ENCODE data around the gene EPHB1. TPM values are rescaled to one million over a fixed set of nuclear protein-coding genes. Genes with fewer than 3 reads are reported as not detected.

Gene EPHB1
- total RNA-seq, 4 donors from 2014 or later = 11.1 to 14.2 (median 13.0) TPM

DNA sequence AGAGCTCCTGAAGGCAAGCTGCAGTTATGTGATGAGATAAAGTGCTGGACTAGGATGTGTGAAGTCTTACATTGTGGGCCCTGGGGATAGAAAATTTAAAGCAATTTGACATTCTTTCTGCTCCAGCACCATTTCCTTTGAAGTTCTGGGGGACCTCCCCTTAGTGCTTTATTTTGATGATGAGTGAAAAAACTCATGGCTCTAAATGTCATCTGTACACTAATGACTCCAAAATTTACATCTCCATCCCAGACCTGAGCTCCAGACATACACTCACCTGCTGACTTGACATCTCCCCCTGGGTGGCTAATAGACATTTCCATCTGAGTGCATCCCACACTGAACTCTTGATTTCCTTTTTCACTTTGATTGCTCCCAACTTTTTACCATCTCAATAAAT lies 276.4 kb downstream of the EPHB1 start:
- no peak for DNase-seq (ENCODE audit: low spot score in 2 of 2)
- intact Hi-C loops (cut with DNase I; ENCODE audit: low total_unique reads) = no loop called here

DNA sequence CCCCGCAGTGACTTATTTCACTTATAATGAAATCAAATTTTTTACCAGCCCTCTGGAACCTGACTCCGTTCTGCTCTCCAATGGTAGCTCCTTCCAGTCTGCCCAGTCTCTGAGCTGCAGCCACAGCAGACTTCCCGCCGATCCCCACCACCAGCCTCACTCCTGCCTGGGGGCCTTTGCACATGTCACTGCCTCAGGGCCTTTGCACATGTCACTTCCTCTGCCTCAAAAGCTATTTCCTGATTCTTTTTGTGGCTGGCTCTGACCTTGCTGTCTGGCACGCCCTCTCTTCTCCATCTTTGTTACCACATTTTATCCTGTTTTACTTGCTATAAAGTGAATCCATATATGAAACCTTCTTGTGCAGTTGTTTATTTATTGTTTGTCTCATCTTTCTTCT lies 277.4 kb downstream of the EPHB1 start:
- intact Hi-C loops (cut with DNase I; ENCODE audit: low total_unique reads) = no loop called here
- TF ChIP-seq, protein P1, sequence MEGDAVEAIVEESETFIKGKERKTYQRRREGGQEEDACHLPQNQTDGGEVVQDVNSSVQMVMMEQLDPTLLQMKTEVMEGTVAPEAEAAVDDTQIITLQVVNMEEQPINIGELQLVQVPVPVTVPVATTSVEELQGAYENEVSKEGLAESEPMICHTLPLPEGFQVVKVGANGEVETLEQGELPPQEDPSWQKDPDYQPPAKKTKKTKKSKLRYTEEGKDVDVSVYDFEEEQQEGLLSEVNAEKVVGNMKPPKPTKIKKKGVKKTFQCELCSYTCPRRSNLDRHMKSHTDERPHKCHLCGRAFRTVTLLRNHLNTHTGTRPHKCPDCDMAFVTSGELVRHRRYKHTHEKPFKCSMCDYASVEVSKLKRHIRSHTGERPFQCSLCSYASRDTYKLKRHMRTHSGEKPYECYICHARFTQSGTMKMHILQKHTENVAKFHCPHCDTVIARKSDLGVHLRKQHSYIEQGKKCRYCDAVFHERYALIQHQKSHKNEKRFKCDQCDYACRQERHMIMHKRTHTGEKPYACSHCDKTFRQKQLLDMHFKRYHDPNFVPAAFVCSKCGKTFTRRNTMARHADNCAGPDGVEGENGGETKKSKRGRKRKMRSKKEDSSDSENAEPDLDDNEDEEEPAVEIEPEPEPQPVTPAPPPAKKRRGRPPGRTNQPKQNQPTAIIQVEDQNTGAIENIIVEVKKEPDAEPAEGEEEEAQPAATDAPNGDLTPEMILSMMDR (IDR thresholded peaks at IDR 0.05) = no peak
- no peak for TF ChIP-seq POLR2A (IDR thresholded peaks at IDR 0.05)
- 86% methylated on average over 5 of the region's 5 CpGs for WGBS, 2 donors
- H3K4me3 ChIP-seq (ENCODE audit: low read depth, poor library complexity, severe bottlenecking) = no peak overlapping the region
- DNase-seq (ENCODE audit: low spot score in 2 of 2) = no peak

More for the DNA sequence above, 276.4 kb downstream of the EPHB1 start:
- TF ChIP-seq, protein P1 (IDR thresholded peaks at IDR 0.05) = no peak
- no peak for TF ChIP-seq POLR2A (IDR thresholded peaks at IDR 0.05)
- H3K4me3 ChIP-seq (ENCODE audit: low read depth, poor library complexity, severe bottlenecking) = no peak overlapping the region

DNA sequence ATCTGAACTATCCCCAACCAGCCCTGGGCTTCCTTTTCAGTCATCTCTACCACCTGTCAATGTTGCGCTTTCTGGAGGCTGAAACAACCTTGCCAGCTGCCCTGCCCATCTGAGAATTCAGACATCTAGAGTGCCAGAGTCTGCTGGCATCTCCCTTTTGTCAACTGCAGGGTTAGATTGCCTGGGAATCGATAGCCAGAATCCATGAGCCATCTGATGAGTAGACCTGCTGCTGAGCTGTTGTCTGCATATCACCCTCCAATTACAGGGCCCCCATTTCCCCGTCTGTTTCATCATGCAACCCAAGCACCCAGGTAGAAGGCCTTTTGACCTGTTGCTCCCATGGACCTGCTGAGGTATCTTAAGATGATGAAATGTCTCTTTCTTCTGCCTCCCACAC lies 280.1 kb downstream of the EPHB1 start:
- intact Hi-C loops (cut with DNase I; ENCODE audit: low total_unique reads) = no loop called here
- no peak overlapping the region for H3K4me3 ChIP-seq (ENCODE audit: low read depth, poor library complexity, severe bottlenecking)
- no peak for DNase-seq (ENCODE audit: low spot score in 2 of 2)
- TF ChIP-seq, protein P1 (IDR thresholded peaks at IDR 0.05) = no peak
- no peak for TF ChIP-seq POLR2A (IDR thresholded peaks at IDR 0.05)
- 89 to 90% methylated on average over 3 of the region's 3 CpGs for WGBS, 2 donors

DNA sequence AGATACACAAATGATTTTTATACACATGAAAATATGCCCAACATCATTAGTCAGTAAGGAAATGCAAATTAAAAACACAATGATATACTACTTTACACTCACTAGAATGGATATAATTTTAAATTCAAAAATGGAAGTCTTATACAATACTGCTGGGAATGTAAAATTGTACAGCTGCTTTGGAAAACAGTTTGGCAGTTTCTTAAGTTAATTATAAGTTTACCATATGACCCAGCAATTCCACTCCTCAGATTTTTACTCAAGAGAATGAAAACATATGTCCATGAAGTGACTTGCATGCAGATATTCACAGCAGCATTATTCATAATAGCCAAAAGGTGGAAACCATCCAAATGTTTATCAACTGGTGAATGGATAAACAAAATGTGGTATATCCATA lies 281.3 kb downstream of the EPHB1 start:
- H3K4me3 ChIP-seq (ENCODE audit: low read depth, poor library complexity, severe bottlenecking) = no peak overlapping the region
- DNase-seq (ENCODE audit: low spot score in 2 of 2) = no peak
- no peak for TF ChIP-seq POLR2A (IDR thresholded peaks at IDR 0.05)
- TF ChIP-seq, protein P1 (IDR thresholded peaks at IDR 0.05) = no peak
- intact Hi-C loops (cut with DNase I; ENCODE audit: low total_unique reads) = no loop called here

DNA sequence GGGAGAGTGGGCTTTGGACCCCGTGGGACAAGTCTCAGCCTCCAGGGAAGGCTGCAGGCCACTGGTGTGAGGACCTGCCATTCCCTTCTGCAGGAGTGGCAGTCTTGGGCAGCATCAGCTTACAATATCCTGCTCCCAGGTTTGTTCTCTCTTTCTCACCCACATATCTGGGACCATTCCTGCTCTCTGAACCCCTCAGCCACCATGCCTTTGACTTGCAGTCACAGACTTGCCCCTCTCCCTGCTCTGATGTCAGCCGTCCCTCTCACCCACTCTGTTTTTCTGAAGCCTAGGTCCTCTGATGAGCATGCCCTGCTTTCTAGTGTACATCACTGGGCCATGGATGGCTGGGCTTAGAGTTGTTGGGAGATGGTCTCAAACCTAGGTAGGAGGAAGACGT lies 282.1 kb downstream of the EPHB1 start:
- no peak for DNase-seq (ENCODE audit: low spot score in 2 of 2)
- 43 to 57% methylated on average over 3 of the region's 3 CpGs for WGBS, 2 donors
- intact Hi-C loops (cut with DNase I; ENCODE audit: low total_unique reads) = no loop called here
- TF ChIP-seq, protein P1 (IDR thresholded peaks at IDR 0.05) = no peak
- TF ChIP-seq POLR2A (IDR thresholded peaks at IDR 0.05) = no peak
- no peak overlapping the region for H3K4me3 ChIP-seq (ENCODE audit: low read depth, poor library complexity, severe bottlenecking)

DNA sequence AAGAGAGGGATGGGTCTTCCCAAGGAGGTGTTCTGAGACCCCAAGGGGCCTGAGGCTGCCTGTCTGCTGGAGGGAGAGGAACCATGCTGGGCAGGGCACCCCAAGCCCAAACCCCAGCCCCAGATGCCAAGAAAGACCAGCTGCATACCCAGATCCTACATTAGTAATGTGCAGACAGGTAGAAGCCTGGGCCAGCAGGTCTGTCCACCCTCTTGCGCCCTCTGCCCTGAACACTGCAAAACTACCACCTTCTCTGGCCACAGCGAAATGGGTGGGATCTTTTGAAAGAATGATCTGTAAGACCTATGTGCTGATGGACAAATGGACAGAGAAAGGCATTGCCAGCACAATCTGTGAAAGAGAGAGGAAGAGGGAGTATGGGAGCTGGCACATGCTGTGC lies 283.2 kb downstream of the EPHB1 start:
- 90 to 95% methylated on average over 2 of the region's 2 CpGs for WGBS, 2 donors
- intact Hi-C loops (cut with DNase I; ENCODE audit: low total_unique reads) = no loop called here
- no peak overlapping the region for H3K4me3 ChIP-seq (ENCODE audit: low read depth, poor library complexity, severe bottlenecking)
- no peak for DNase-seq (ENCODE audit: low spot score in 2 of 2)
- TF ChIP-seq, protein P1 (IDR thresholded peaks at IDR 0.05) = no peak
- no peak for TF ChIP-seq POLR2A (IDR thresholded peaks at IDR 0.05)
